Measurements from ENCODE around the gene BCR. TPM values are rescaled to one million over a fixed set of nuclear protein-coding genes. Genes with fewer than 3 reads are reported as not detected.
A peak's percentile ranks its signal among the peaks of the same experiment; 100 is the strongest.

BCR gene
- polyA plus RNA-seq, 1 donor from 2014 or later, result 57.5 TPM

- Histone ChIP-seq H4K20me1 (ENCODE audit: insufficient read depth) (peaks cover 11% of the 10 kb centered on the region), H3K4me3 (ENCODE audit: low read length) (no peak overlapping the region), H3K79me2 (replicated peaks; ENCODE audit: insufficient read depth, low read length) (peaks cover 75% of the 10 kb centered on the region), H3K27ac (ENCODE audit: low read length) (no peak overlapping the region), H3K4me2 (ENCODE audit: low read length) (no peak overlapping the region), H3K9ac (ENCODE audit: low read length) (no peak overlapping the region), H3K36me3 (ENCODE audit: insufficient read depth, low read length) (no peaks in the 10 kb centered on the region), H2AFZ (ENCODE audit: low read depth, low read length) (no peak overlapping the region), H3K9me3 (ENCODE audit: low read length) (no peaks in the 10 kb centered on the region), H3K9me2 (ENCODE audit: insufficient read depth, low read length) (no peaks in the 10 kb centered on the region), H3K27me3 (ENCODE audit: insufficient read depth, low read depth, low read length) (no peaks in the 10 kb centered on the region), H3F3A (ENCODE audit: insufficient read depth, low read length, poor library complexity, severe bottlenecking) (no peaks in the 10 kb centered on the region)
- TF ChIP-seq TAF1 (IDR thresholded peaks at IDR 0.05; ENCODE audit: low read depth) (no peak), SMC3 (conservative IDR thresholded peaks at IDR 0.05; ENCODE audit: poor library complexity) (no peak), MXI1 (conservative IDR thresholded peaks at IDR 0.05; ENCODE audit: poor library complexity, severe bottlenecking) (no peak), EP300 (conservative IDR thresholded peaks at IDR 0.05; ENCODE audit: poor library complexity, severe bottlenecking) (no peak), CTCF (IDR thresholded peaks at IDR 0.05; ENCODE audit: poor library complexity, severe bottlenecking) (no peak), EZH2 (IDR thresholded peaks at IDR 0.05; ENCODE audit: borderline replicate concordance, insufficient read depth, low read length, poor library complexity, severe bottlenecking) (no peak)
Measured at GRCh38 chr22:23217171-23218052, 37.1 kb downstream of the BCR start.

- Histone ChIP-seq H3K27me3 (ENCODE audit: insufficient read depth, low read depth, low read length) (no peaks in the 10 kb centered on the region), H4K20me1 (ENCODE audit: insufficient read depth) (peaks cover 11% of the 10 kb centered on the region), H3K79me2 (replicated peaks; ENCODE audit: insufficient read depth, low read length) (peaks cover 78% of the 10 kb centered on the region), H3K36me3 (ENCODE audit: insufficient read depth, low read length) (no peaks in the 10 kb centered on the region), H3K9ac (ENCODE audit: low read length) (no peak overlapping the region), H3K27ac (ENCODE audit: low read length) (no peak overlapping the region), H3K4me2 (ENCODE audit: low read length) (no peak overlapping the region), H3K9me2 (ENCODE audit: insufficient read depth, low read length) (no peaks in the 10 kb centered on the region), H3K4me3 (ENCODE audit: low read length) (peak overlapping the region; percentile 40), H3F3A (ENCODE audit: insufficient read depth, low read length, poor library complexity, severe bottlenecking) (no peaks in the 10 kb centered on the region), H3K9me3 (ENCODE audit: low read length) (no peaks in the 10 kb centered on the region), H2AFZ (ENCODE audit: low read depth, low read length) (no peak overlapping the region)
- TF ChIP-seq CTCF (IDR thresholded peaks at IDR 0.05; ENCODE audit: poor library complexity, severe bottlenecking) (no peak), SMC3 (conservative IDR thresholded peaks at IDR 0.05; ENCODE audit: poor library complexity) (no peak), REST (IDR thresholded peaks at IDR 0.05; ENCODE audit: borderline replicate concordance) (no peak), EZH2 (IDR thresholded peaks at IDR 0.05; ENCODE audit: borderline replicate concordance, insufficient read depth, low read length, poor library complexity, severe bottlenecking) (no peak), RAD21 (conservative IDR thresholded peaks at IDR 0.05) (no peak), TAF1 (IDR thresholded peaks at IDR 0.05; ENCODE audit: low read depth) (no peak), EP300 (conservative IDR thresholded peaks at IDR 0.05; ENCODE audit: poor library complexity, severe bottlenecking) (no peak), MXI1 (conservative IDR thresholded peaks at IDR 0.05; ENCODE audit: poor library complexity, severe bottlenecking) (no peak), POLR2AphosphoS5 (IDR thresholded peaks at IDR 0.05) (no peak)
Measured at GRCh38 chr22:23218053-23218866, 38.0 kb downstream of the BCR start.
